Peyer's patch (tissue), 4 donors: ENCODE results near the gene IRS1.

ENCODE experiments used
- POLR2A ChIP-seq, 2 donors: fragments of 450-650 bp; IDR thresholded peaks; one replicate each; pipeline ENCODE4 v1.5.1; 2017; ENCODE audit warnings: antibody characterized with exemption in 2 of 2, mild to moderate bottlenecking in 2 of 2, moderate library complexity in 2 of 2
- TF ChIP-seq, protein P1 (sequence below), 6 experiments: fragments of 450-650 bp in 4 of 6; fragments of 200-600 bp in 2 of 6; sonication (generic) in 1 of 6; IDR thresholded peaks; one replicate each; pipeline ENCODE4 v1.5.1; 2017 to 2019; ENCODE audit warnings: antibody characterized with exemption in 6 of 6, mild to moderate bottlenecking in 3 of 6, moderate library complexity in 1 of 6

DNA sequence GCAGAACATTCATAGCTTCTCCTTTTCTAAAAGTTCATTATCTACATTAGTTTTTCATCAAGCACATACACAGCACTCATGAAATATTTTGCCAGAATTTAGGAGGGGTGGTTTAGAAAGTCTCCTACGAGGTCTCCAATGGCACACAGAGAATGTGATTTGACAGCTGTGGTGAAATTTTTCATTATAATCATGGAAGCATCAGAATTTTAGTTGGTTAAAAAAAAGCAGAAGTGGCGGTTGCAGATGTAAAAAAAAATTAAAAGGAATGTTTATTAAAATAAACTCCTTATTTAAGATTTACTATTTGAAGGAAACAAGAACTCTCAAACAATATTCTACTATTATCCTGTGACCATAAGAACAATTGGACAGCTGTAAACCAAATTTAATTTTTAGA, 25.4 kb upstream of the IRS1 start:
- TF ChIP-seq, protein P1, sequence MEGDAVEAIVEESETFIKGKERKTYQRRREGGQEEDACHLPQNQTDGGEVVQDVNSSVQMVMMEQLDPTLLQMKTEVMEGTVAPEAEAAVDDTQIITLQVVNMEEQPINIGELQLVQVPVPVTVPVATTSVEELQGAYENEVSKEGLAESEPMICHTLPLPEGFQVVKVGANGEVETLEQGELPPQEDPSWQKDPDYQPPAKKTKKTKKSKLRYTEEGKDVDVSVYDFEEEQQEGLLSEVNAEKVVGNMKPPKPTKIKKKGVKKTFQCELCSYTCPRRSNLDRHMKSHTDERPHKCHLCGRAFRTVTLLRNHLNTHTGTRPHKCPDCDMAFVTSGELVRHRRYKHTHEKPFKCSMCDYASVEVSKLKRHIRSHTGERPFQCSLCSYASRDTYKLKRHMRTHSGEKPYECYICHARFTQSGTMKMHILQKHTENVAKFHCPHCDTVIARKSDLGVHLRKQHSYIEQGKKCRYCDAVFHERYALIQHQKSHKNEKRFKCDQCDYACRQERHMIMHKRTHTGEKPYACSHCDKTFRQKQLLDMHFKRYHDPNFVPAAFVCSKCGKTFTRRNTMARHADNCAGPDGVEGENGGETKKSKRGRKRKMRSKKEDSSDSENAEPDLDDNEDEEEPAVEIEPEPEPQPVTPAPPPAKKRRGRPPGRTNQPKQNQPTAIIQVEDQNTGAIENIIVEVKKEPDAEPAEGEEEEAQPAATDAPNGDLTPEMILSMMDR (IDR thresholded peaks at IDR 0.05): no peak
- no peak for TF ChIP-seq POLR2A (IDR thresholded peaks at IDR 0.05)
